GM18873 (cell line): Measurements from ENCODE around the gene MSMP.

Experiments used
- ATAC-seq: cut with Tn5 transposase; IDR thresholded peaks from one replicate; pipeline ENCODE4 v1.9.1; 2021; ENCODE audit warnings: mild to moderate bottlenecking, moderate library complexity, moderate number of reproducible peaks; ENCODE audit not compliant: unreplicated experiment, low FRiP score

Gene MSMP

DNA sequence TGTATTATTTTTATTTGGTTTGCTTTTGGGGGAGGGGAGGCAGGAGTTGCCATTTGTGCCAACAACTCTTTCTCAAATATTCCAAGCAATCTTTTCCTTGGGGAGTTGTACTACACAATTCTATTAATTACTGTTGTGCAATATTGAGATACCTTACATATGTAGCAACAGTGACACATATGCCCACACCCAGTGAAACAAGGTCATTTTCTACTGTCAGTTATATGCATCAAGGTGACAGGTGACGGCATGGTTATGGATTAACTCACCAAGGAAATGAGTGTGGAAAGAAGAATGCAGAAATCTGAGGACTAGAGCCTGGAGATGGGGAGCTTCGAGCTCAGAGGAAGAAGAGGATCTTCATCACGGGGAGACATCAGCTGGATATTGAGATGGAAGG lies 17.9 kb upstream of the MSMP start:
- no peak for ATAC-seq

DNA sequence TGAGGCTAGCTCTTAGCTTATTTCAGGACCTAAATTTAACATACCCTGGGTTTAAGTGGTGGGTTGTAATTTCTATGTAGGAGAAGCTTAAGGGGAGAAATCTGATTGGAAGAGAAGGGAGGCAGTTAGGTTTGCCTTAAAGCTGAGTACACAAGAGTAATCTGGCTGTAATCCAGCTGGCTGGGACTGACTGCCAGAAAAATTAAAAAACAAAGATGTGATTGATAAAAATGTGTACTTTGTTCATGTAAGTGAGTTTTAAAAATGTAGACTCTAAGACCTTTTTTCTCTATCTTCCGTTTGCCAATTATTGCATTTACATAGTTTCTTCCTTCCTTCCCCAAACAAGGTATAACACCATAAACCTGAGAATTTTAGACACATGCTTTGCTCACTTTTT lies 17.5 kb upstream of the MSMP start:
- no peak for ATAC-seq

DNA sequence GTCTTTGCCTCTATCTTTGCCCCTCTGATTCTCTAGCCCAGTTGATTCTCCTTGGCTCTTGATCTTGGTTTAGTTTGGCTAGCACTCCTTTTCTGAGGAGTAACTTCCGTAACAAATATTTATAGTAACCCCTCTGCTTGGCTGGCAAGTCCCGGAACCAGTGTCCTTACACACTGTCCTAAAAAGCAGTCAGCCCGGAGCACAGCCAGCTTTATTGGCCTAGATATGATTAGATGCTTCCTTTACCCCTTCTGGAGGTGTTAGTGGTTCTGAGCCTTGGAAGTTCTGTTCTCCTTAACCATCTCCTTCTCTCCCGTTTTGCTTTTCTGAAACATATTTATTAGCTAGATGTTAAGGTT lies 17.0 kb upstream of the MSMP start:
- no peak for ATAC-seq

DNA sequence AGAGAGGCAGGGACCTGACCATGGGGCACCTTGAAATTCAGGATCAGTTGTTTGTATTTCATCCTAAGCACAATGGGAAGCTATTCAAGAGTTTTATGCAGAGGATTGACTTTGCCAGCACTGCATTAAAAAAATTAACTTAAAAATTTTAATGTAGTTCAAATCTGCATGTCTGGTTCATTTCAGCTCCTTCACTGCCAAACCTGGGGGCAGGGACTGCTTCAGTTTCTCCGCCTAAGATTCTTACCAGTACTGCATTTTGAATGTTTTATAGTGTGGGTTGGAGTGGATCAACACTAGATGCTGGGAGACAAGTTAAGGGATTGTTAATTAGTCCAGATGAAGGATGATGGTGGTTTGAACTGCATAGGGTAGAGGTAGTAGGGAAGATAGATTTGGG lies 15.7 kb upstream of the MSMP start:
- no peak for ATAC-seq

DNA sequence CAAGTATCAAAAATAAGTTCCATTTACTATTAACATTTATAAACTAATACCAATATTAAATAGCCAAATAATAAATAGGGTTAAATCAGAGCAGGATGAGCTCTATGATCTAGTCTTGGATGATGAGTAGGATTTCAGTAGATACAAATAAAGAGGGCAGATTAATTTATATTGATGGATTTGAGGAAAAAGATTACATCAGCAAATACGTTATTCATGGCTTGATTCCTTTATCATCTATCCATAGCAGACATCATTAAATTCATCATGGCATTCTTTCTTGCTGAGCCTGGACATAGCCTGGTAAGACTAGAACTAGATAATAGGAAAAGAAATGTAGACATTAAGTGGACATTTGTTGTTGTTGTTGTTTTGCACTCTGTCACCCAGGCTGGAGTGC lies 13.4 kb upstream of the MSMP start:
- no peak for ATAC-seq

DNA sequence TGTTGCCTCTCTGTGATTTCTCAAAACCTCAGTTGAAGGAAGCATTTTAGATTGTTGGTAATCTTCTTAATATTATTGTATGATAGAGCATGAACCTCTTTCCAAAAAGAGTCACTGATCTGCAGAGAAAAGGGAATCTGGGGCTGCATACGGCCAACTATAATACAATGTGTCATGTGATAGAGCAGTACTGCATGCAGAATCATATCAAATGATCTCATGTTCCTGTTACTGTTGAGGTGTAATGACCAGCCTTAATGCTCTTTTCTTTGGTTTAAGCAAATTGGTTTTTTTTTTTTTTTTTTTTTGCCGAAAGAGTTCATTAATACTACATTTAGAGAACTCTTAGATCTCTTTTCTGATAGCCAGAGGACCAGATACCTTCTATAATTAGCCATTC lies 12.9 kb upstream of the MSMP start:
- no peak for ATAC-seq

DNA sequence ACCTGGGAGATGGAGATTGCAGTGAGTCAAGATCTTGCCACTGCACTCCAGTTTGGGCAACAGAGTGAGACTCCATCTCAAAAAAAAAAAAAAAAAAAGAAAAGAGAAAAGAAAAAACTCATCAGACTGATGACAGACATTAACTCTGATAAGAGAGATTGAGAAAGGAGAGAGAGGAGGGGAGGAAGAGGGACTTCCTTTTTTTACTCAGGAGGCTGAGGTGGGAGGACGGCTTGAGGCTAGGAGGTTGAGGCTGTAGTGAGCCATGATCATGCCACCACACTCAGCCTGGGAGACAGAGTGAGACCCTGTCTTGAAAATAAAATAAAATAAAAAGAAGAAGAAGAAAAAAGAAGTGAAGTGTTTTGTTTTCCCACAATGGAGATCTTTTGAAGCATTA lies 9.7 kb upstream of the MSMP start:
- no peak for ATAC-seq

DNA sequence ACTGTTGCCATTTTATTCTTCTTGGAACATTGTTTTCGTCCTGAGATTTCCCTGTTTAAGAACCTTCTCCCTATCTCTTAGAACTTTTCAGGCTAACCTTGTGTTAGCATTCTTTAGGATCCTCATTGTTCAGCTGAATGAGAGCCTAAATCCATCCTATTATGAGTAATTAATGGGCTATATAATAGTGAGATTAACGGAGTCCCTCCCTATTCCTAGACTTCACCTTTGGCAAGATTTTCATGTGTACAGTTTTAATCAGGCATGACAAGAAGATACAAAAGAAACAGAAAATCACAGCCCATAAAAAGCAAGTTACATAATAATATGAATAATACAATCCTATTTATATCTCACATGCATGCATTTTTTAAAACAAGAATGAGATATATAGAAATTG lies 9.1 kb upstream of the MSMP start:
- ATAC-seq, result no peak

DNA sequence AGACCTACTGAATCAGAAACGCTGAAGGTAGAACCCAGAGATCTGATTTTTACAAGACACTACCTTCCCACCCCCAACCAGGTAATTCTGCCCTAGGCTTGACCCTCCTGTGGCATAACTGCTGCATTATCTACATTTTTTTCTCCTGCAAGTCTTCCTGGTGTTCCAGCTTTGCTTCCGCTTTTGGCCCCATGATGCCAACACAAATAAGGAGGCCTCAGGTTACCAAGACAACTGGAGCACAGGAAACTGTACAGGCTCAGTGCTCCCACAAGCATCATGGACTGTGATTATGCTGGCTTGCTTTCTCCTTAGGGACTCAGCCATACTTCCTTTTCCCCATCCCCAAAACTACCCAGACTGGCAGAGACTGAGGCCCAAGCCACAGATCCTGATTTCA lies 6.6 kb upstream of the MSMP start:
- ATAC-seq, result no peak

DNA sequence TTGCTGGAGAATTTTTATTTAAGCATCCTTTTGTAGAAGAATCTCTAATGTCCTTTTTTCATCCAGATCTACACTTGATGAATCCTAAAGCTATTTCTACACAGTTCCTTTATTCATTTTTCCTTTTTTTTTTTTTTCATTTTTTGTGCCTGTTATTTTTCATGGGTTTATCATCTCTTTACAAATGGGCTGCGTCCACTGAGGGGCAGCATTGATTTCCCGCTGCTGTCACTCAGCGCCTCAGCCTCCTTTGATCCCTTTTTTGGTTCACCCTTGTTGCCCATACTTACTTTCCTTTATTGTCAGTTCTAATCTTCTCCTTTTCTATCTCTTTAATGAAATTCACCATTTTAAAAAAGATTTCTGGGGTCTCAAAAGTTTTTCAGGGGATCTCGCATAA lies 5.7 kb upstream of the MSMP start:
- no peak for ATAC-seq

DNA sequence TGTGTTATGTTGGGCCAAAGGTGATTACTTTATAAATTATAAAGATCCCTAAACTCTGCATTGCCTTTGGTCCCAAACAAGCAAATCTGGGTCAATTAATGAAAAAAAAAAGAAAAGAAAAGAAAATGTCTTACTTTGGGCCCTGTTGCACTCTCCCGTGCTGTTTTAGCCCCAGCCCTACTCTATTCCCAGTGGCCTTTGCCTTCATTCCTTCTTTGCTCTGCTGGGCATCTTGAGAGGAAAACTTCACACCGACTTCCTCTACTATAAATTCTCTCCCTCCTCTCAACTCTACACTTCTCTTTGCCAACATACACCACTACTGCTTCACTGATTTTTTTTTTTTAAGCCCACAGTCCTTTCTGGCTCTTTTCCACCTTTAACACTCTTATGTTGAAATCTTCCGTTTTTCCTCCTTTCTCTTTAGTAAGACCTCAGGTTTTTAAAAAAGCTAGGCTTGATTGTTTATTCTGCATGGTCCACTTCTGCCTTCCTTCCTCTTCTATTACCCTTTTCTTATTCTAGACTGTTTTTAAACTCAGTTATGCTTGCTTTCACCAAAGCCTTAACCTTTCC lies 4.5 kb upstream of the MSMP start:
- ATAC-seq, result no peak

DNA sequence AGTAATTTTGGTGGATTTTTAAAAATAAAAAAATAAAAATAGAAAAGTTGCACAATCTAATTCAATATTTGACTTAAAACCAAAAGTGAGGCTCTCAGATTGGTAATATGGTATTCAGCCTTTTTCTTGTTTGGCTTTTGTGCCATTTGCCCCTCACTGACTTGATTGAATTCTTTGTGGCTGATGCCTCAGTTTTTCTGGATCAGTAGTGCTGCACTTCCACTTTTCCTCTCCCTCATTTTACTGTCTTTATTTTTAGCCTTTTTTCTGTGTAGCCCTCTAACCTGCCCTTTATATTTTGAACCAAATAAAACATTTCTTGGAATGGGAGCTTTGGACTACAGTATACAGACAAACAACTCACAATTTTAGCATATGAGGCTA lies 3.8 kb upstream of the MSMP start:
- ATAC-seq, result no peak

DNA sequence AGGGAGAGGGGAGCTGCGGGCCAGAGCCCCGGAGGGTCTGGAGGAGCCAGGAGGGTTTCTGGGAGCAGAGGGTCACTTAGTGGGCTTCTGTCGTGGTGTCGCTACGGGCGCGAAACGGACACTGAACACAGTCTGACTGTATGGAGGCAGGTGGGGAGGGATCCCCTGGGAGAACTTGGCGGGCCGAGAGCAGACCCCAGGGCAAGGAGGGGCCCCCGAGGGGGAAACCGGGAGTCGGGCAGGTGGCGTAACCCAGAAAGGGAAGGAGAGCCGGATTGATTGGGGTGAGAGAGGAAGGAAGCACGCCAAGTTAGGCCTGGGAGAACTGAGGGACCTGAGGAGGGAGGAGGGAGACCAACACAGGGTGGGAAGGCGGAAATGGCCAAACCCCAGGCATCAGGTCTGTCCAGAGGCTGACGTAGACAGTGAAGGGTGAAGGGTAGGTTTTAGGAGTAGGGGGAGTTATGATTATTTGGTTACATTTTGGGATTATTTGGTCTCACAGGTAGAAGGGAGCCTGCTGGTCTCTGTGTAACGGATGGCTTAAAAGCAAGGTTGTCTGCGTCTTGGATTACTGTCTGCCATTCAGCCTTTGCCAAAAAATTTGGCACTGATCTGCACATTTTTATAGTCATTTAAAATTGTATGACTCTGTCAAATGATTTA lies 3.3 kb upstream of the MSMP start:
- no peak for ATAC-seq

DNA sequence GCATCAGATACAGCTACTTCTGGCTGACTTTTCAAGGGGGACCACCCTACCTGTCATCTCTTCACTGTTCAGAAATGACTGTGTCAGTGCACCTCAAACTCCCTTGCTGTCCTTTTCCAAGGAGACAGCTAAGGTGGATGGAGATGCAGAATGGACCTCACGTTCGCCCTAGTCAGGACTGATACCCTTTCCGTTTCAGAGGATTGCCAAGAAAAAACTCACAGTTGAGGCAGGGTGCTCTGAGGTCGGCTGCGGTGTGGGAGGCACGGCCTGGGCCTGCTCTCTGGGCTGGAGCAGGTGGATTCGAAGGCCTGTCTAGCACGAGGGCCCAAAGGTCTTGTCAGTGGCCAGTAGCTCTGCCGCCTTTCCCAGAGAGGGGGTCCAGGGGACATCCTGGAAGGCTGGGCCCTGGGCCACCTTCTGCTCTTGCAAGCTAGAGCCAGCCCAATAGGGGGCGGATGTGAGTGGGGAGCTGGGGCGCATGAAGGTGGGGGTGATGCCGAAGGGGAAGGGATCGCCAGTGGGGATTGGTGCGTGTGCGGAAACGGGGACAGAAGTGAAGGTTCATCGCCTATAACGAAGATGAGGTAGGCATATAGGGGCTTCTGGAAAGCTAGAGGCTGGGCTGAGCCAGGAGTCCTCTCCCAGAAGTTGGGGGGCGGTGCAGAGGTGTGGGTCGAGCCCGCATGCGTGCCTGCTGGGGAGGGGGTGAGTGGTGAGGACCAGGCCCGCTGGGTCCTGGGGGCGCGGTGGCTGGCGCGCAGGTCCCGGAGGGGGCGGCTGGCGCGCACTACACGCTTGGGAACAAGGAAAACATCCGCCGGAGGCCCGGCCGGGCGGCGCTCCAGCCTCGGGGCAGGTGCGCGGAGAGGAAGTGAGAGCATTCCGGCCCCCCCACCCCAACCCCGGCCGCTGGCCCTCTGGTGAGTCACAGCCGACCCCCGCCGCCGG lies 2.5 kb upstream of the MSMP start:
- no peak for ATAC-seq

DNA sequence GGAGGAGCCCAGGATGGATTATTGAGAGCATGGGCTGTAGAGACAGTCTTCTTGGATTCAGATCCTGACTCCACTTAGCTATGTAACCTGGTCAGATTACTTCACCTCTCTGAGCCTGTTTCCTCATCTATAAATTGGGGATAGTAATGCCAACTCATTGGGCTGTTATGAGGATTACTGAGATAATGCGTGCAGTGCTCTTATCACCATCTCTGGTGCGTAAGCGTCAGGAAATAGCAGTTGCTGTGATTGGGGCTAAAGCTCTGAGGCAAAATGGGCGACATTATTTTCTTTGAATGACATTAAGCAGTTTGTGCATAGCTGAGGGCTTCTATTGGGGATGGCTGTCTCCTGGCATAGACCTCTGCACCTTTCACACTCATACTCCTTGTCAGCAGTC lies 995 bp upstream of the MSMP start:
- no peak for ATAC-seq

DNA sequence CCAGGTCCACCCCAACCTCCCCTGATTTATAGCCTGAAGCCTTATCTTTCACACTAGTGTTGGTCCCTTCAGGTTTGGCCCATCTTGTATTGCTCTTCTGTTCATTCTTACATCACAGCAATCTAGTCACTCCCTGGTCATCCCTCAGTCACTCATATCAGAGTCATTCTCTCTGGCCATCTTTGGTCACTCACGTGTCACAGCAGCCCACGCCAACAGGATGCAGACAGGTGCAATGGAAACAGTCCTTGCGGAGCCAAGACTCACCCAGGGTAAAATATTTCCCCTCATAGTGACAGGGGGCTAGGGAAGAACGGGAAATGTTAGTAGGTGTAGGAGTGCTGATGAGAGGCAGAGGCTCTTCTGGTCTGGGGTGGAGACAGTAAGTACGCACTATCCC lies 610 bp downstream of the MSMP start:
- ATAC-seq, result no peak

DNA sequence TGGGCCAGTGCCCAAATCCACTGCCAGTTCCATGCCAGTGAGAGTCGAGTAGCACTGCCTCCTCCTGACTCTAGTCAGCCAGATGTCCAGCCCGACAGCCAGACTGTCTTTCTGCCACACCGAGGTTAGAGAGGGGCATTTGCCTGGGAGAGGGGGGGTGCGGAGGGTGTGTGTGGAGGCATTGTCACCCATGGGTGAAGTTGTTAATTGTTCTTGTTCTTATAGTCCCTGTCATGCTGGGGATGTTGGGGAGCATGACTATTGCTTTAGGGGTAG lies 3.9 kb downstream of the MSMP start:
- no peak for ATAC-seq

DNA sequence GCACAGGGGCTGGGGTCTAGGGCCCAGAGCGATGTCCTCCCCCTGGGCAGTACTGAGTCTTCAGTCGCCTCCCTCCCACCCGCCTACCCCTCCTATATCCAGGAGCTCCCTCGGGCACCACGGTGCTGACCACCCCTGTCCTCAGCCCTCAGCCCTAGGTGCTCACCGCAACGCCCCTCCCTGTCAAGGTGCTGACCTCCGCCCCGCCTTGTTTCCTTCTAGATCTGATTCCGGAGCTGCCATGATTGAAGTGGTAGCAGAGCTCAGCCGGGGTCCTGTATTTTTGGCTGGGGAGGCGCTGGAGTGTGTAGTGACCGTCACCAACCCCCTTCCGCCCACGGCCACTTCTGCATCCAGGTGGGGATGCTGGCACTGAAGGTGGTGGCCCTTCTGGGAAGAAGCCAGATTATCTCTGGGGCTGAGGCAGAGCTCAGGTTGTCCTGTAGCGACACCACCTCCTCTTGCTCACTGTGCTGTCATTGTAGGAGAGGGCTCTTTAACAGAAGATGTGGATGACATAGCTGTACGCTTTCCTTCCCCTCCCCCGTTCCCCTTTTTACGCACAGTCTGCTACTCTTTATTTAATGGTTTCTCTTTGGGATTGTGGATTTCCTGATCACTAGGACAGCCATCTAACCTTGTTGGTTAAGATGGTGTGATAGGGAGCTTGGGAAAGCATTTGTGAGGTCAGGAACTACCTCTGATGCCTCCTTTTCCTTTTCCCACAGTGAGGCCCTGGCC lies 4.4 kb downstream of the MSMP start:
- no peak for ATAC-seq

DNA sequence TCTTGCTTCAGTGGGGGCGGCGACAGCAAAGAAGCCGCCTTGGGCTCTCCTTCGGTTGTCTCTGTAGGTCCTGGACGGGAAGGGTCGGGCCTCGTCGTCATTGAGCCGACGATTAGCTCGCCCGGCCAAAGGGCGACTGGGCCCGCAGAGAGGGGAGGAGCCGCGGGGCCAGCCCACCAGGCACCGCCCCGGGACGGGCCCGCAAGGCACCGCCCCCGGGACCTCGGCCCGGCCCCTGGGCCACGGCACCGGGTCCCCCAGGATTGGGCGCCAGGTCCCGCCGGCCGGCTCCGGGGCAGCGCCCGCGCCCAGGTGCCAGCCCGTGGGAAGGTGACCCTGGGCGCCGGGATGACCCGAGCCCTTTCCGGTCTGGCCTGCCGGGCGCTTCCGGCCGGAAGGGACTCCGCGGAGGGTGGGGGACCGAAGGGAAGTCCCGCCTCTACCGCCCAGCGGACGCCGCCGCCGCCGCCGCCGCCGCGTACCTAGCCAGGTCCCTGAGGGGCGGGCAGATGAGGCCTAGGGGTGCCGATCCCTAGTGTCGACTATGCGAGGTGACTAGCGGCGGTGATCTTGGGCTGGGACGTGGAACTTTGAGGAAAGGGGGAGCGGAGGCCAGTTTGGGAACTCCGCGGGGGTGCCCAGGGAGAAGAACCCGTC lies 5.1 kb downstream of the MSMP start, which contains the start of the genes GBA2 and RGP1:
TSS of gene GBA2 (minus strand) at position 371 of the 657 bp plus-strand sequence. CDS start 524 bp downstream, outside the sequence.
TSS of gene RGP1 (plus strand) at position 430 of the 657 bp plus-strand sequence. CDS start 469 bp downstream, outside the sequence.
- ATAC-seq, result peak; percentile 54

DNA sequence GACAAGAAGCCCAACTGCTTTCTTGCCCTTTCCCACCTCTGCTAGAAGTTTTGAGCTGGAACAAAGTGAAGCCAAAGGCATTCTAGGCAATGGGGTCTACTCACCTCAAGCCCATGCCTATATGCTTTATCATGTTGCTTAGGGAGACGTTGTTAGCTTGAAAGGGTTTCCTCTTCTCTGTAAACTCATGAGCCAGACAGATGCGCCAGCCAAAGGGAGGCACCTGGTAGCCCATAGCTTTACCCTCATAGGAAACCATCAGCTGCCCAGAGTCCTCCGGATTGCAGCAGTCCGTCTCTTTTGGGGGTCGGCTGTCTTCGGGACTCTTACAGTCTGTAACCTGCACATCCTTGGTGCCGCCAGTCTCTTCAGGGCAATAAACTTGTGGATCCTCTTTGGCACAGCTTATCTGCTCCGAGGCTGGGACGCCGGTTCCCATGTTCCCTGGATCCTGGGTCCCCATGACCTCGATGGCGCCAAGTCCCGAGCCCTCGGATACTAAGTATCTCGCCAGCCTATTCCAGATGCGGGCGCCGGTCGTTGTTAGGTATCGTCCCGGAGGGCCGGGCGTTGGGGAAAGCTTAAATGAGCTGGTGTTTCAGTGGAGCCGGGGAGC lies 5.7 kb downstream of the MSMP start:
- ATAC-seq, result peak; percentile 2
